ENCODE measurements around the gene CD6. TPM values are rescaled to one million over a fixed set of nuclear protein-coding genes. Genes with fewer than 3 reads are reported as not detected.

The CD6 gene
- total RNA-seq, 3 donors from 2014 or later: 0.80 to 1.9 (median 0.98) TPM

DNA sequence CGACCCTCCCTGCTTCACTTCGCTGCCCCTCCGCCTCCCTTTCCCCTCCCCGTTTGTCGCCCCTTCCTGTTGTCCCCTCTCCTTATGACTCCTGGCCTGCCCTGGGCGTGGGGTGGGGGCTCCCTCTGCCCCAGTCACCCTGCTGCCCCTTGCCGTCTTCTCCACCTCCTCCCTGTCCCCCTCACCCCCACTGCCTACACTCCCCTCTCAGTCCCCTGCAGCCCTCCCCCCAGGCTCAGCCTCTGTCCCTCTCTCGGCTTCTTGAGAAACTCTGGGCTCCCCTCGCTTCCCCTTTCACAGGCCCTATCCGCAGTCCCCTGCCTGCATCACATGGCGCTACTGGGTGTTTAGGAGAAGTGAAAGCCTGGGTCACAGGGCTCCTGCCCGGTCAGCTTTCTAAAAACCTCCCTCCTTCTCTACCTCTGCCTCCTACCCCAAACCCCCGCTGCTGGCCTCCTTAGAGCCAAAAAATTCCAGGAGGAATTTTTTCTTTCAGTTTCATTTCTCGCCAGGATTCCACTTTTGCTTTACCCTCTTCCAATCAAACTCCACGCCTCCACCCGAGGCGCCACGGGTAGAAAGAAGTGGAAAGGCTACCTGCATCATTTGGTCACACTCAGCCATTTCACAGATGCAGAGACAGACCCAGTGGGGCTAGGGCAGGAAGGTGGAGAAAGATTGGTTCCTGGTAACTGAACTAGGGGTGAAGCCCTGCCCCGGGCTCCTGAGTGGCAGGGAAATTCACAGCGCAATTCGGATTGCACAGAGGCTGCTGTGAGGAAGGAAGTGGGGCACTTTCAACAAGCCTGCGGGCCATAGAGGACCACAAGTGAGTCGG, 19.4 kb upstream of the CD6 start, which contains the start of gene SLC15A3:
Gene SLC15A3, minus strand, starts transcription at position 273 of the 838 bp plus-strand sequence. CDS start 625 bp downstream, outside the sequence.
- Histone ChIP-seq H3K9me3 (no peaks in the 10 kb centered on the region), H3K27me3 (no peaks in the 10 kb centered on the region), H3K4me1 (peaks cover 0 to 4% of the 10 kb centered on the region in 2 donors), H3K27ac (peak within 1 kb of the TSS; percentile 67 to 80), H3K36me3 (no peaks in the 10 kb centered on the region), H3K4me3 (peak within 1 kb of the TSS; percentile 41 to 72 (median 55))
- DNase-seq (ENCODE audit: low spot score in 2 of 2): peak in 1 of 2 donors; percentile 50
- TF ChIP-seq POLR2AphosphoS5 (IDR thresholded peaks at IDR 0.05) (peak in 1 of 3 donors; percentile 23), CTCF (IDR thresholded peaks at IDR 0.05) (no peak)
- intact Hi-C loops (cut with DNase I; ENCODE audit: low total_unique reads): no loop called here

GRCh38 chr11:60952742-60953170, 18.7 kb upstream of the CD6 start:
- no peaks in the 10 kb centered on the region for H3K36me3 ChIP-seq
- no peaks in the 10 kb centered on the region for H3K9me3 ChIP-seq
- DNase-seq (ENCODE audit: low spot score in 2 of 2): no peak
- intact Hi-C loops (cut with DNase I; ENCODE audit: low total_unique reads): no loop called here
- H3K27me3 ChIP-seq: no peaks in the 10 kb centered on the region
- H3K4me1 ChIP-seq: peaks cover 0 to 4% of the 10 kb centered on the region in 2 donors
- TF ChIP-seq CTCF (IDR thresholded peaks at IDR 0.05): no peak
- H3K4me3 ChIP-seq: peak overlapping the region; percentile 41 to 72 (median 55)
- H3K27ac ChIP-seq: peak overlapping the region; percentile 67 to 80

GRCh38 chr11:60953781-60954180, 17.7 kb upstream of the CD6 start:
- Histone ChIP-seq H3K4me1 (peaks cover 0 to 4% of the 10 kb centered on the region in 2 donors), H3K9me3 (no peaks in the 10 kb centered on the region), H3K36me3 (no peaks in the 10 kb centered on the region), H3K27me3 (no peaks in the 10 kb centered on the region), H3K4me3 (no peak overlapping the region), H3K27ac (peak overlapping the region in 1 of 2 donors; percentile 80)
- no peak for TF ChIP-seq POLR2A (IDR thresholded peaks at IDR 0.05)
- no peak for TF ChIP-seq POLR2AphosphoS5 (IDR thresholded peaks at IDR 0.05)
- no peak for TF ChIP-seq CTCF (IDR thresholded peaks at IDR 0.05)
- DNase-seq (ENCODE audit: low spot score in 2 of 2): no peak
- intact Hi-C loops (cut with DNase I; ENCODE audit: low total_unique reads): no loop called here

DNA sequence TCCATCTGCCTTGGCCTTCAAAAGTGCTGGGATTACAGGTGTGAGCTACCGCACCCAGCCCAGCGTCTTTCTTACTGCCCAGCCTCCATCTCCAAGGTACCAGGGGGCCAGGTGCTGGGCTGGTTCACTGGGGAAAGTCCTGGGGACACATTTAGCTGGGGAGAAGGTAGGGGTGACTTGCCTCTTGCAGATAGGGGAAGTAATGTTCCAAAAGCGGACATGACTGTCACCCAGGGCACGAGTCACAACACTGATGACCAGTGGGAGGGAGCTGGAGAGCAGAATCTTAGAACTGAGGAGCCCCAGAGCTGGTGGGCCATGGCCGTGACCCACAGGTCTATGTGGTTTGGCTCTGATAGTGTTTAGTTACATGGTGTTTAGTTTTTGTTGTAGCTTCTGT, 17.1 kb upstream of the CD6 start:
- intact Hi-C loops (cut with DNase I; ENCODE audit: low total_unique reads): no loop called here
- Histone ChIP-seq H3K27me3 (no peaks in the 10 kb centered on the region), H3K9me3 (no peaks in the 10 kb centered on the region), H3K4me1 (peaks cover 0 to 4% of the 10 kb centered on the region in 2 donors), H3K36me3 (no peaks in the 10 kb centered on the region), H3K4me3 (no peak overlapping the region), H3K27ac (no peak overlapping the region)
- TF ChIP-seq CTCF (IDR thresholded peaks at IDR 0.05) (no peak), POLR2A (IDR thresholded peaks at IDR 0.05) (no peak), POLR2AphosphoS5 (IDR thresholded peaks at IDR 0.05) (no peak)
- no peak for DNase-seq (ENCODE audit: low spot score in 2 of 2)

DNA sequence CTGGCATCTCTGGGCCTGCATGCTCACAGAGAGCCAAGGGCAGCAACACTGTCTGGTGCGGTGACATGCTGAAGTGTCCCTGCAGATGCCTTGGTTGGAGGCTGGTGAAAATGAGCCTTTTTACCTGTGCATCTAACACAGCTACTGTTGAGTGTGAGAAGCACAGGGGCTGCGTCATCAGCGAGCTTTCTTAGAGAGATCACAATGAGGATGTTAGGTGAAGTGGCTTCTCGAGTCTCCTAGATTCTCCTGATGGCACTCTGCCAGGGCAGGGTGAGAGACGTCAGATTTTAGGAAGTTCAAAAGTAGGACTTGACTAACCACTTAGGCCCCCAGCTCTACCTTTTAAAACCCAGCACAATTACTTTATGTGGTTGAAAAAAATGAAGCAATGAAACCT, 15.9 kb upstream of the CD6 start:
- H3K4me1 ChIP-seq: peaks cover 0 to 4% of the 10 kb centered on the region in 2 donors
- no peak for TF ChIP-seq POLR2A (IDR thresholded peaks at IDR 0.05)
- TF ChIP-seq CTCF (IDR thresholded peaks at IDR 0.05): no peak
- TF ChIP-seq POLR2AphosphoS5 (IDR thresholded peaks at IDR 0.05): no peak
- DNase-seq (ENCODE audit: low spot score in 2 of 2): no peak
- H3K27ac ChIP-seq: no peak overlapping the region
- H3K36me3 ChIP-seq: no peaks in the 10 kb centered on the region
- intact Hi-C loops (cut with DNase I; ENCODE audit: low total_unique reads): no loop called here
- H3K4me3 ChIP-seq: no peak overlapping the region
- no peaks in the 10 kb centered on the region for H3K27me3 ChIP-seq
- no peaks in the 10 kb centered on the region for H3K9me3 ChIP-seq

Data from breast epithelium (tissue), 4 donors.